HEK293 (cell line): Measurements from ENCODE around the gene SGPL1.

ENCODE experiments used
- CTCF ChIA-PET: fragments of 350-600 bp; formaldehyde crosslinking; extraction: SDS; loops from one replicate; lab custom pipeline; 2021; ENCODE audit warnings: antibody characterized with exemption; lab: Yijun Ruan, JAX
- POLR2A ChIA-PET: fragments of 300-600 bp; formaldehyde crosslinking; extraction: SDS; loops from one replicate; lab custom pipeline; 2020; ENCODE audit warnings: antibody characterized with exemption, inconsistent platforms; lab: Yijun Ruan, JAX
- H3K27ac ChIP-seq: fragments of 200-500 bp; sonication (Bioruptor generic); 2 replicates; pipeline ENCODE4 v1.5.1; 2014; ENCODE audit warnings: low read depth, low read length, control low read depth, inconsistent platforms; ENCODE audit errors: extremely low read depth
- H3K36me3 ChIP-seq, 2 experiments: fragments of 200-500 bp in 1 of 2; sonication (Bioruptor generic) in 1 of 2; 1 replicate in 1 of 2; 2 replicates in 1 of 2; pipeline ENCODE4 v1.5.1; 2014 to 2017; ENCODE audit warnings: inconsistent platforms in 2 of 2, low read length in 2 of 2; ENCODE audit not compliant: control insufficient read depth in 2 of 2, insufficient read depth in 1 of 2
- H3K4me1 ChIP-seq: fragments of 200-500 bp; sonication (Bioruptor generic); 2 replicates; pipeline ENCODE4 v1.5.1; 2014; ENCODE audit warnings: mild to moderate bottlenecking, low read length, inconsistent platforms; ENCODE audit not compliant: control insufficient read depth, insufficient read depth
- H3K4me3 ChIP-seq: 2 replicates; pipeline ENCODE4 v1.5.1; 2011; ENCODE audit warnings: low read depth, mild to moderate bottlenecking, control low read depth, low read length, moderate library complexity
- H3K9me3 ChIP-seq: fragments of 200-500 bp; sonication (Bioruptor generic); 2 replicates; pipeline ENCODE4 v1.5.1; 2014; ENCODE audit warnings: low read depth, low read length, inconsistent platforms; ENCODE audit not compliant: control insufficient read depth, insufficient read depth
- KLF10 ChIP-seq: fragments of 450-650 bp; IDR thresholded peaks from 2 replicates; pipeline ENCODE4 v1.5.1; 2018; ENCODE audit warnings: missing biosample characterization, mild to moderate bottlenecking, missing genetic modification characterization
- REST ChIP-seq: fragments of 450-650 bp; formaldehyde crosslinking; IDR thresholded peaks from 2 replicates; pipeline ENCODE4 v1.5.1; 2016; ENCODE audit warnings: missing biosample characterization, missing genetic modification characterization
- SALL2 ChIP-seq: fragments of 450-650 bp; formaldehyde crosslinking; IDR thresholded peaks from 2 replicates; pipeline ENCODE4 v1.5.0; 2017; ENCODE audit warnings: missing biosample characterization, mild to moderate bottlenecking, missing genetic modification characterization, borderline replicate concordance
- ZBTB48 ChIP-seq: fragments of 450-650 bp; formaldehyde crosslinking; IDR thresholded peaks from 2 replicates; pipeline ENCODE4 v1.5.1; 2016; ENCODE audit warnings: missing biosample characterization, missing genetic modification characterization
- ZEB2 ChIP-seq: fragments of 450-650 bp; formaldehyde crosslinking; IDR thresholded peaks from 2 replicates; pipeline ENCODE4 v1.5.1; 2016; ENCODE audit warnings: missing biosample characterization, missing genetic modification characterization
- ZNF10 ChIP-seq: fragments of 450-650 bp; formaldehyde crosslinking; IDR thresholded peaks from 2 replicates; pipeline ENCODE4 v1.5.1; 2017; ENCODE audit warnings: missing biosample characterization, missing genetic modification characterization
- ZNF292 ChIP-seq: fragments of 450-650 bp; formaldehyde crosslinking; IDR thresholded peaks from 2 replicates; pipeline ENCODE4 v1.5.1; 2016; ENCODE audit warnings: low read depth, missing biosample characterization, missing genetic modification characterization, borderline replicate concordance
- ZNF404 ChIP-seq: fragments of 450-650 bp; formaldehyde crosslinking; IDR thresholded peaks from 2 replicates; pipeline ENCODE4 v1.5.1; 2017; ENCODE audit warnings: missing biosample characterization, missing genetic modification characterization
- ZNF473 ChIP-seq: fragments of 450-650 bp; formaldehyde crosslinking; IDR thresholded peaks from 2 replicates; pipeline ENCODE4 v1.5.1; 2017; ENCODE audit warnings: missing biosample characterization, missing genetic modification characterization
- ZNF549 ChIP-seq: fragments of 450-650 bp; IDR thresholded peaks from 2 replicates; pipeline ENCODE4 v1.5.1; 2018; ENCODE audit warnings: missing biosample characterization, missing genetic modification characterization, mild to moderate bottlenecking, inconsistent platforms, moderate library complexity
- ZNF560 ChIP-seq: fragments of 450-650 bp; formaldehyde crosslinking; IDR thresholded peaks from 2 replicates; pipeline ENCODE4 v1.5.1; 2017; ENCODE audit warnings: missing biosample characterization, missing genetic modification characterization, borderline replicate concordance
- ZNF580 ChIP-seq: fragments of 450-650 bp; formaldehyde crosslinking; IDR thresholded peaks from 2 replicates; pipeline ENCODE4 v1.5.1; 2016; ENCODE audit warnings: missing biosample characterization, missing genetic modification characterization
- ZNF585B ChIP-seq: fragments of 450-650 bp; formaldehyde crosslinking; IDR thresholded peaks from 2 replicates; pipeline ENCODE4 v1.5.1; 2016; ENCODE audit warnings: missing biosample characterization, missing genetic modification characterization
- ZNF692 ChIP-seq: fragments of 450-650 bp; formaldehyde crosslinking; IDR thresholded peaks from 2 replicates; pipeline ENCODE4 v1.5.1; 2016; ENCODE audit warnings: missing biosample characterization, missing genetic modification characterization
- ZNF704 ChIP-seq: fragments of 450-650 bp; formaldehyde crosslinking; IDR thresholded peaks from 2 replicates; pipeline ENCODE4 v1.5.1; 2016; ENCODE audit warnings: missing biosample characterization, missing genetic modification characterization
- TF ChIP-seq, protein P1 (sequence below): fragments of 450-650 bp; formaldehyde crosslinking; IDR thresholded peaks from 2 replicates; pipeline ENCODE4 v1.5.1; 2016; ENCODE audit warnings: missing biosample characterization, missing genetic modification characterization

Gene SGPL1

DNA sequence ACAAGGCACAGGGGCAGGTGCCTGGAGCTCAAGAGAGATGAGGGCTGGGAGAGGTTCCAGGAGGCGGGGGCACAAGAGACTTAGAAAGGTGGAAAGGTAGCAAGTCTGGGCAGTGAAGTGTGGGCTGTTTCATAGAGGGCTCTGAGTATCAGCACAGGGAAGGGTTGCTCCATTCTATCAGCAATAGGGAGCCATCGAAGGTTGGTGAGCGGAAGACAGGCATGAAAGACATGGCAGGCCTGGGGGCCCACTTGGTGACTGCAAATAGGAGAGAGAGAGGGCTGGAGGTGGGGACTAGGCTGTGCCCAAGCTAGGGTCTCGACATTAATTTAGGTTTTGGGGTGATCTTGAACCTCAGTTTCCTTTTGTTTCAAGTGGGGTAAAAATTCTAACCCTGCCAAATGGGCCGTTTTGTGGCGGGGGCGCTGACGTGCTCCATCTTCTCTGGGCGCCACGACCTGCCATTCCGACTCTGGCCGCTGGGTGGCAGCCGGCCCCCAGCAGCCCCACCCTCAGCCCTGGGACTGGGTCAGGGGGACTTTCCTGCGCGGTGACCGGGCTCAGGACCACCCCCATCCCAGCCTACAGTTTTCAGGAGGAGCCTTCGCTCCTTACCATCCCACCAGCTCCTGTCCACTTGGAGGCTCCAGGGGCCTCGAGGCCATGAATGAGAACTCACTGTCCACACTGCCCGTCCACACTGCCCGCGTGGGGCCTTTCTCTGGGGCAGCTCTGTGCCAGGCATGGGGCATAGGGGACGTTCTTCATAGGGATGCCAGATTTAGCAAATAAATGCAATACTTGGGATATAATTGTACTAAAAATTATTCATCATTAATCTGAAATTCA lies 109.9 kb downstream of the SGPL1 start (continued):
- TF ChIP-seq ZNF473 (tag by site-specific recombination), result no peak
- TF ChIP-seq ZNF692, result peak; percentile 82
- no peak for TF ChIP-seq ZBTB48
- TF ChIP-seq ZNF585B (tag by site-specific recombination), result no peak
- no peak for TF ChIP-seq KLF10
- TF ChIP-seq, protein P1, sequence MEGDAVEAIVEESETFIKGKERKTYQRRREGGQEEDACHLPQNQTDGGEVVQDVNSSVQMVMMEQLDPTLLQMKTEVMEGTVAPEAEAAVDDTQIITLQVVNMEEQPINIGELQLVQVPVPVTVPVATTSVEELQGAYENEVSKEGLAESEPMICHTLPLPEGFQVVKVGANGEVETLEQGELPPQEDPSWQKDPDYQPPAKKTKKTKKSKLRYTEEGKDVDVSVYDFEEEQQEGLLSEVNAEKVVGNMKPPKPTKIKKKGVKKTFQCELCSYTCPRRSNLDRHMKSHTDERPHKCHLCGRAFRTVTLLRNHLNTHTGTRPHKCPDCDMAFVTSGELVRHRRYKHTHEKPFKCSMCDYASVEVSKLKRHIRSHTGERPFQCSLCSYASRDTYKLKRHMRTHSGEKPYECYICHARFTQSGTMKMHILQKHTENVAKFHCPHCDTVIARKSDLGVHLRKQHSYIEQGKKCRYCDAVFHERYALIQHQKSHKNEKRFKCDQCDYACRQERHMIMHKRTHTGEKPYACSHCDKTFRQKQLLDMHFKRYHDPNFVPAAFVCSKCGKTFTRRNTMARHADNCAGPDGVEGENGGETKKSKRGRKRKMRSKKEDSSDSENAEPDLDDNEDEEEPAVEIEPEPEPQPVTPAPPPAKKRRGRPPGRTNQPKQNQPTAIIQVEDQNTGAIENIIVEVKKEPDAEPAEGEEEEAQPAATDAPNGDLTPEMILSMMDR (tag by site-specific recombination), result peak; percentile 89
- no peak for TF ChIP-seq REST (tag by site-specific recombination)
- TF ChIP-seq ZNF580, result no peak

GRCh38 chr10:70926226-70927000 lies 110.7 kb downstream of the SGPL1 start:
- H3K4me3 ChIP-seq, result no peak overlapping the region
- H3K4me1 ChIP-seq, result peaks cover 8% of the 10 kb centered on the region; the same call in 1 of the 2 replicates
- ChIA-PET POLR2A (no interaction called here), CTCF (interaction anchor here (0.7 to 5.5 kb wide), 26 partner anchors 11 to 780 kb away, joined by 3 to 48 read pairs (median 5); partner anchors contain the start of gene UNC5B)
- H3K36me3 ChIP-seq, result no peaks in the 10 kb centered on the region
- H3K27ac ChIP-seq, result no peak overlapping the region
- H3K9me3 ChIP-seq, result no peaks in the 10 kb centered on the region
- no peak for TF ChIP-seq ZNF10
- no peak for TF ChIP-seq ZNF549 (tag by site-specific recombination)
- no peak for TF ChIP-seq ZNF404 (tag by site-specific recombination)
- no peak for TF ChIP-seq ZNF560 (tag by site-specific recombination)
- no peak for TF ChIP-seq ZNF580
- TF ChIP-seq ZEB2 (tag by site-specific recombination), result no peak
- TF ChIP-seq ZNF704 (tag by site-specific recombination), result no peak
- no peak for TF ChIP-seq ZNF292 (tag by site-specific recombination)
- no peak for TF ChIP-seq SALL2 (tag by site-specific recombination)
- TF ChIP-seq, all 188 proteins: peak for 0
